AG08395 (cell line): Measurements from ENCODE around the gene IPMK.

ENCODE experiments used
- DNase-seq: peaks from one replicate; pipeline ENCODE4 v3.0.0; 2012; ENCODE audit warnings: mixed read lengths, low spot score

IPMK gene

GRCh38 chr10:58267713-58268453, at the start of gene IPMK:
Gene IPMK, minus strand, starts transcription at chr10:58267894. Its CDS starts 283 bp downstream, at chr10:58267611.
- peak; percentile 91 for DNase-seq

GRCh38 chr10:58316874-58317273, 49.2 kb upstream of the IPMK start:
- DNase-seq: no peak

- DNase-seq: no peak
Measured at GRCh38 chr10:58311026-58311425, 43.3 kb upstream of the IPMK start.

- DNase-seq: no peak
Measured at GRCh38 chr10:58307676-58308075, 40.0 kb upstream of the IPMK start.

- DNase-seq: no peak
Measured at GRCh38 chr10:58305821-58306220, 38.1 kb upstream of the IPMK start.

GRCh38 chr10:58304099-58304633, 36.5 kb upstream of the IPMK start:
- no peak for DNase-seq

GRCh38 chr10:58302254-58302653, 34.6 kb upstream of the IPMK start:
- no peak for DNase-seq

GRCh38 chr10:58300676-58301075, 33.0 kb upstream of the IPMK start:
- no peak for DNase-seq

- DNase-seq: peak; percentile 66
Measured at GRCh38 chr10:58299580-58299979, 31.9 kb upstream of the IPMK start.

- DNase-seq: no peak
Measured at GRCh38 chr10:58293989-58294388, 26.3 kb upstream of the IPMK start.

- DNase-seq: peak; percentile 64
Measured at GRCh38 chr10:58291538-58292174, 24.0 kb upstream of the IPMK start.

GRCh38 chr10:58282615-58283014, 14.9 kb upstream of the IPMK start:
- DNase-seq: no peak

- DNase-seq: peak; percentile 8
Measured at GRCh38 chr10:58281092-58281752, 13.5 kb upstream of the IPMK start.

- no peak for DNase-seq
Measured at GRCh38 chr10:58280477-58280876, 12.8 kb upstream of the IPMK start.

- no peak for DNase-seq
Measured at GRCh38 chr10:58278962-58279307, 11.2 kb upstream of the IPMK start.

GRCh38 chr10:58278274-58278961, 10.7 kb upstream of the IPMK start:
- DNase-seq: no peak

- DNase-seq: no peak
Measured at GRCh38 chr10:58275908-58276307, 8.2 kb upstream of the IPMK start.

- DNase-seq: no peak
Measured at GRCh38 chr10:58275261-58275660, 7.6 kb upstream of the IPMK start.

GRCh38 chr10:58269782-58270290, 2.1 kb upstream of the IPMK start:
- peak; percentile 6 for DNase-seq

GRCh38 chr10:58268946-58269781, 1.5 kb upstream of the IPMK start, which contains the start of gene CISD1:
Gene CISD1, plus strand, starts transcription at chr10:58269162. Its CDS starts 112 bp downstream, at chr10:58269274.
- DNase-seq: peak; percentile 99

GRCh38 chr10:58268454-58268945, 806 bp upstream of the IPMK start:
- DNase-seq: no peak
